Ectodermal cell (in vitro differentiated cells): ENCODE measurements around the gene ARHGAP24.

Source experiments
- H3K27ac ChIP-seq: 2 replicates; pipeline ENCODE4 v1.7.0; 2013; ENCODE audit warnings: mild to moderate bottlenecking, low read depth, low read length; ENCODE audit not compliant: insufficient read depth, poor library complexity, severe bottlenecking
- H3K27me3 ChIP-seq: 2 replicates; pipeline ENCODE4 v1.7.0; 2013; ENCODE audit warnings: mild to moderate bottlenecking, low read length; ENCODE audit not compliant: insufficient read depth, control insufficient read depth, poor library complexity, severe bottlenecking
- H3K36me3 ChIP-seq: one replicate; pipeline ENCODE4 v1.7.0; 2013; ENCODE audit warnings: low read length; ENCODE audit not compliant: control insufficient read depth, insufficient read depth
- H3K4me1 ChIP-seq: one replicate; pipeline ENCODE4 v1.7.0; 2013; ENCODE audit warnings: low read length; ENCODE audit not compliant: control insufficient read depth, insufficient read depth
- H3K4me3 ChIP-seq: 2 replicates; pipeline ENCODE4 v1.7.0; 2013; ENCODE audit warnings: low read depth, low read length, control low read depth; ENCODE audit not compliant: insufficient read depth
- H3K9me3 ChIP-seq: 2 replicates; pipeline ENCODE4 v1.7.0; 2013; ENCODE audit warnings: mild to moderate bottlenecking, low read length, moderate library complexity; ENCODE audit not compliant: control insufficient read depth
- WGBS, 2 experiments: methylation state at CpG; one replicate each; pipeline ENCODE4 v1.1.7; 2013; ENCODE audit warnings: missing lambda C conversion rate in 2 of 2; 5-methylcytosine and 5-hydroxymethylcytosine counted together

The ARHGAP24 gene

DNA sequence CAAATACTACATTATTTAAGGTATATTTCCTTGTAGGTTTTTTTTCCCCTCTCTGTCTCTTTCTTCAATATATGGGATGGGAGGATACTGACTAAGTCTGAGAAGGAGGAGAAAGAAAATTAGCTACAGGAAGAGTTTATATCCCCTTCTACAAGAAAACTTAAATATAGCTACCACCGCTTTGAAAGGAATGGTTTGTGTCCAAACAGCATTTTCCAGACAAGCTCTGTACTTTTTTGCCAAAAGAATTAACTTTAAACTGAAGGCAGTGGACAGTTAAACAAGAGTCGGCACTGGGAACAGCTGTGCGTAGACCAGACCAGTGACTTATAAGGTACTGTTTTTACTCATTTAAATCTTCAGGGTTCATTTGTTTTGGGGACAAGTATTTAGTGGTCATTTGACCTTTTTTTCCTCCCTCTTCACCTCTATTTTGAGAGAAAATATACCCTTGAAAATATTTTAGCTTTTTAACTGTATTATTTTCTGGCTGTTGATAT, 303.7 kb downstream of the ARHGAP24 start:
- 83 to 91% methylated on average over 3 of the region's 3 CpGs for WGBS, 2 experiments
- H3K4me3 ChIP-seq = no peak overlapping the region
- no peaks in the 10 kb centered on the region for H3K27me3 ChIP-seq
- H3K9me3 ChIP-seq = no peaks in the 10 kb centered on the region
- H3K4me1 ChIP-seq = no peaks in the 10 kb centered on the region
- H3K27ac ChIP-seq = no peak overlapping the region
- no peaks in the 10 kb centered on the region for H3K36me3 ChIP-seq

GRCh38 chr4:85779165-85779564, 304.2 kb downstream of the ARHGAP24 start:
- Histone ChIP-seq H3K36me3 (no peaks in the 10 kb centered on the region), H3K27ac (no peak overlapping the region), H3K4me3 (no peak overlapping the region), H3K27me3 (no peaks in the 10 kb centered on the region), H3K9me3 (no peaks in the 10 kb centered on the region), H3K4me1 (no peaks in the 10 kb centered on the region)

GRCh38 chr4:85780664-85781063, 305.7 kb downstream of the ARHGAP24 start:
- H3K27me3 ChIP-seq = no peaks in the 10 kb centered on the region
- H3K4me3 ChIP-seq = no peak overlapping the region
- no peak overlapping the region for H3K27ac ChIP-seq
- no peaks in the 10 kb centered on the region for H3K4me1 ChIP-seq
- H3K36me3 ChIP-seq = no peaks in the 10 kb centered on the region
- WGBS, 2 experiments = 93 to 96% methylated on average over 3 of the region's 3 CpGs
- no peaks in the 10 kb centered on the region for H3K9me3 ChIP-seq

DNA sequence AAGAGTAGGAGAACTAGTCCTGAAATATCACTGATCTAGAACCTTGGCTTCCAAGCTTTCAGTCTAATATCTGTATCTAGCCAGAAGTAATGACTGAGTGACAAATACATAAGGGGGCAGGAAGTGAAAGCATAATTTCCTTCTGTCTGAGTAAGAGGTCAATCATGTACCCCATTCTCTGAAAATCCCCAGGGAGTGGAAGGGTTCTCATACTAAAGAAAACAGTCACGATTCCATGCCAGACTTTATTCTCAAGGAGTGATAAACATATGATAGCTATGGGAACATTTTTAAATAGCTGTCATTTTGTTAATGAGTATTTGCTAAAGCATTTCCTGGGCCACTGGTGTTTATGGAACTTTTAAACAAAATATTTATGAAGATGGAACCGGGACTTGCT, 308.5 kb downstream of the ARHGAP24 start:
- H3K27me3 ChIP-seq = no peaks in the 10 kb centered on the region
- no peak overlapping the region for H3K27ac ChIP-seq
- H3K4me1 ChIP-seq = no peaks in the 10 kb centered on the region
- H3K36me3 ChIP-seq = no peaks in the 10 kb centered on the region
- no peak overlapping the region for H3K4me3 ChIP-seq
- H3K9me3 ChIP-seq = no peaks in the 10 kb centered on the region
- WGBS, 2 experiments = 93 to 94% methylated on average over 2 of the region's 2 CpGs

DNA sequence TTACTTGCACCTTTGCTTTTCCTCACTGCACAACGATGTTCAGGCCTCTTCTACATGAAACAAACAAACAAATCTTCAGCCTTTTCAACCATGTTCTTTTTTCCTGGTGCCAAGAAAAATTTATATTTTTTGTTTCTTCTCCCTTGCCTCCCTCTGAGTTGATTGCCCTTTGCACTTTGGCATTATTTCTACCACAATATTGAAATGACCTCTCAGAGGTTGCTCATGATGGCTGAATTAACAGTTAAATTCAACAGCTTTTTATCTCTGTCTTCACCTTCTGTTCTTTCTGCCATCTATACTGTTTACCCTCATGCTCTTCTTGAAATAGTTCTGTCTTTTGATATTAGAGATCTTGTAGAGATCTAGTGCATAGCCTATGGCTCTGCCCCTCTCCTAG, 308.9 kb downstream of the ARHGAP24 start:
- no peaks in the 10 kb centered on the region for H3K36me3 ChIP-seq
- no peaks in the 10 kb centered on the region for H3K4me1 ChIP-seq
- no peak overlapping the region for H3K27ac ChIP-seq
- H3K4me3 ChIP-seq = no peak overlapping the region
- H3K27me3 ChIP-seq = no peaks in the 10 kb centered on the region
- H3K9me3 ChIP-seq = no peaks in the 10 kb centered on the region
- WGBS, 2 experiments = 100% methylated on average over 1 of the region's 1 CpG

- 88 to 89% methylated on average over 3 of the region's 3 CpGs for WGBS, 2 experiments
- H3K27ac ChIP-seq = no peak overlapping the region
These were observed 309.4 kb downstream of the ARHGAP24 start for GRCh38 chr4:85784348-85784747.

GRCh38 chr4:85784947-85785346, 310.0 kb downstream of the ARHGAP24 start:
- Histone ChIP-seq H3K36me3 (no peaks in the 10 kb centered on the region), H3K27me3 (no peaks in the 10 kb centered on the region), H3K4me3 (no peak overlapping the region), H3K4me1 (no peaks in the 10 kb centered on the region), H3K9me3 (no peaks in the 10 kb centered on the region), H3K27ac (no peak overlapping the region)
- WGBS, 2 experiments = 93 to 94% methylated on average over 1 of the region's 1 CpG

More at GRCh38 chr4:85784348-85784747, 309.4 kb downstream of the ARHGAP24 start:
- Histone ChIP-seq H3K9me3 (no peaks in the 10 kb centered on the region), H3K27me3 (no peaks in the 10 kb centered on the region), H3K4me1 (no peaks in the 10 kb centered on the region), H3K4me3 (no peak overlapping the region), H3K36me3 (no peaks in the 10 kb centered on the region)

DNA sequence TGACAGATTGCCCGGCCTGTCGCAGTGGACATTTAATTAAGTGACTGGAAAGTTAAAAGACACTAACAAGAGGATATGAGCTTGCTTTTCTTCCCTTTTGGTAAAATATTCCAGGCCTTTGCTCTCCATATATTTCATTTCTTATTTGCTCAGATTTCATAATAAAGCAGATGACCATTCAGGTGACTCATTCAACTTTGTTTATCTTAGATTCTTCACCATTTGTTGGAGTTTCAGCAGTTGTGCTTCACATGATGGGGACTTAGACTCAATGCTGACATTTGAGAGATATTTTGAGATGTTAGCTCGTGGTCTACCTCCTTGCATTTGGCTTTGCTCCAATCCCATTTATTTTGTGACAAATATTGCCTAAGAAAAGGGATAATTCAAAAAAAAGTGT, 312.2 kb downstream of the ARHGAP24 start:
- 93 to 98% methylated on average over 3 of the region's 3 CpGs for WGBS, 2 experiments
- no peaks in the 10 kb centered on the region for H3K9me3 ChIP-seq
- no peak overlapping the region for H3K27ac ChIP-seq
- H3K36me3 ChIP-seq = no peaks in the 10 kb centered on the region
- no peaks in the 10 kb centered on the region for H3K27me3 ChIP-seq
- H3K4me3 ChIP-seq = no peak overlapping the region
- H3K4me1 ChIP-seq = no peaks in the 10 kb centered on the region

- Histone ChIP-seq H3K27ac (no peak overlapping the region), H3K4me3 (no peak overlapping the region), H3K9me3 (no peaks in the 10 kb centered on the region), H3K36me3 (no peaks in the 10 kb centered on the region), H3K27me3 (no peaks in the 10 kb centered on the region), H3K4me1 (no peaks in the 10 kb centered on the region)
- WGBS, 2 experiments = 68 to 75% methylated on average over 2 of the region's 2 CpGs
These were observed 313.7 kb downstream of the ARHGAP24 start for GRCh38 chr4:85788604-85789003.

- Histone ChIP-seq H3K27ac (no peak overlapping the region), H3K27me3 (no peaks in the 10 kb centered on the region), H3K36me3 (no peaks in the 10 kb centered on the region), H3K4me3 (no peak overlapping the region), H3K9me3 (no peaks in the 10 kb centered on the region), H3K4me1 (no peaks in the 10 kb centered on the region)
- 95 to 99% methylated on average over 3 of the region's 3 CpGs for WGBS, 2 experiments
These were observed 314.3 kb downstream of the ARHGAP24 start for GRCh38 chr4:85789241-85789640.

GRCh38 chr4:85790582-85790981, 315.6 kb downstream of the ARHGAP24 start:
- no peak overlapping the region for H3K27ac ChIP-seq
- no peaks in the 10 kb centered on the region for H3K9me3 ChIP-seq
- no peaks in the 10 kb centered on the region for H3K36me3 ChIP-seq
- H3K4me3 ChIP-seq = no peak overlapping the region
- H3K4me1 ChIP-seq = no peaks in the 10 kb centered on the region
- H3K27me3 ChIP-seq = no peaks in the 10 kb centered on the region
